Body of pancreas (tissue), 4 donors: ENCODE data around the gene ATPAF2.

Experiments
- POLR2A ChIP-seq, 3 donors: fragments of 450-650 bp; IDR thresholded peaks; one replicate each; pipeline ENCODE4 v1.6.1; 2016; ENCODE audit warnings: antibody characterized with exemption in 3 of 3, mild to moderate bottlenecking in 2 of 3
- TF ChIP-seq, protein P1 (sequence below), 7 experiments: fragments of 450-650 bp in 4 of 7; fragments of 200-600 bp in 3 of 7; sonication (generic) in 3 of 7; IDR thresholded peaks; one replicate each; pipeline ENCODE4 v1.5.1; 2016 to 2019; ENCODE audit warnings: antibody characterized with exemption in 7 of 7

- TF ChIP-seq, protein P1, sequence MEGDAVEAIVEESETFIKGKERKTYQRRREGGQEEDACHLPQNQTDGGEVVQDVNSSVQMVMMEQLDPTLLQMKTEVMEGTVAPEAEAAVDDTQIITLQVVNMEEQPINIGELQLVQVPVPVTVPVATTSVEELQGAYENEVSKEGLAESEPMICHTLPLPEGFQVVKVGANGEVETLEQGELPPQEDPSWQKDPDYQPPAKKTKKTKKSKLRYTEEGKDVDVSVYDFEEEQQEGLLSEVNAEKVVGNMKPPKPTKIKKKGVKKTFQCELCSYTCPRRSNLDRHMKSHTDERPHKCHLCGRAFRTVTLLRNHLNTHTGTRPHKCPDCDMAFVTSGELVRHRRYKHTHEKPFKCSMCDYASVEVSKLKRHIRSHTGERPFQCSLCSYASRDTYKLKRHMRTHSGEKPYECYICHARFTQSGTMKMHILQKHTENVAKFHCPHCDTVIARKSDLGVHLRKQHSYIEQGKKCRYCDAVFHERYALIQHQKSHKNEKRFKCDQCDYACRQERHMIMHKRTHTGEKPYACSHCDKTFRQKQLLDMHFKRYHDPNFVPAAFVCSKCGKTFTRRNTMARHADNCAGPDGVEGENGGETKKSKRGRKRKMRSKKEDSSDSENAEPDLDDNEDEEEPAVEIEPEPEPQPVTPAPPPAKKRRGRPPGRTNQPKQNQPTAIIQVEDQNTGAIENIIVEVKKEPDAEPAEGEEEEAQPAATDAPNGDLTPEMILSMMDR (IDR thresholded peaks at IDR 0.05) = no peak
- no peak for TF ChIP-seq POLR2A (IDR thresholded peaks at IDR 0.05)
Measured at GRCh38 chr17:18079543-18079942, 40.6 kb upstream of the ATPAF2 start.
